Measurements from ENCODE around the gene PRDM11.

- TF ChIP-seq BCL11A (IDR thresholded peaks at IDR 0.05; ENCODE audit: low read depth in 2 of 2, low read length in 2 of 2) (no peak), POLR2AphosphoS5 (IDR thresholded peaks at IDR 0.05; ENCODE audit: low read depth, low read length) (no peak), EZH2 (IDR thresholded peaks at IDR 0.05; ENCODE audit: low read depth, low read length, severe bottlenecking) (no peak), JUN (IDR thresholded peaks at IDR 0.05; ENCODE audit: low read depth, low read length) (no peak), CTCF (IDR thresholded peaks at IDR 0.05; ENCODE audit: control extremely low read depth in 1 of 3, insufficient read depth in 1 of 3, low read depth in 1 of 3, low read length in 3 of 3) (no peak), PHF8 (conservative IDR thresholded peaks at IDR 0.05; ENCODE audit: low read depth, low read length) (no peak)
- TF ChIP-seq, protein P1, sequence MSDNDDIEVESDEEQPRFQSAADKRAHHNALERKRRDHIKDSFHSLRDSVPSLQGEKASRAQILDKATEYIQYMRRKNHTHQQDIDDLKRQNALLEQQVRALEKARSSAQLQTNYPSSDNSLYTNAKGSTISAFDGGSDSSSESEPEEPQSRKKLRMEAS (IDR thresholded peaks at IDR 0.05), result no peak
Measured at GRCh38 chr11:45113807-45114206, 32.6 kb upstream of the PRDM11 start.

Measured in H1 (cell line).